ENCODE data around the gene GNAS.

GRCh38 chr20:58907320-58908137, 55.0 kb downstream of the GNAS start:
- TF ChIP-seq CTCF (IDR thresholded peaks at IDR 0.05) (no peak), EP300 (IDR thresholded peaks at IDR 0.05) (peak; percentile 53 to 88), POLR2A (IDR thresholded peaks at IDR 0.05) (no peak)
